CD4-positive, alpha-beta memory T cell (primary cell): Measurements from ENCODE around the gene LTBP3. TPM values are rescaled to one million over a fixed set of nuclear protein-coding genes. Genes with fewer than 3 reads are reported as not detected.

Experiments used
- CTCF ChIA-PET: fragments of 350-600 bp; sonication (Branson Sonifier 250); formaldehyde crosslinking; loops from one replicate; lab custom pipeline; 2021; ENCODE audit warnings: inconsistent platforms; ENCODE audit not compliant: partially characterized antibody; lab: Charles Lee
- POLR2A ChIA-PET: fragments of 350-600 bp; sonication (Branson Sonifier 250); formaldehyde crosslinking; loops from one replicate; lab custom pipeline; 2021; ENCODE audit not compliant: partially characterized antibody; lab: Charles Lee
- DNase-seq, 5 donors: peaks; one replicate each; pipeline versions ENCODE4 v3.0.0 to v3.0.0-alpha.2; 2020 to 2022; ENCODE audit warnings: mixed read lengths in 1 of 5
- H3K27ac ChIP-seq: one replicate; pipeline ENCODE4 v1.7.0; 2013; ENCODE audit warnings: low read depth, low read length
- H3K27me3 ChIP-seq: 2 replicates; pipeline ENCODE4 v1.7.0; 2013; ENCODE audit warnings: mild to moderate bottlenecking, low read length, moderate library complexity; ENCODE audit not compliant: insufficient read depth
- H3K36me3 ChIP-seq: 2 replicates; pipeline ENCODE4 v1.7.0; 2013; ENCODE audit warnings: mild to moderate bottlenecking, low read length, moderate library complexity; ENCODE audit not compliant: insufficient read depth
- H3K4me1 ChIP-seq: 2 replicates; pipeline ENCODE4 v1.7.0; 2013; ENCODE audit warnings: mild to moderate bottlenecking, low read length, moderate library complexity; ENCODE audit not compliant: insufficient read depth
- H3K4me3 ChIP-seq, 2 donors: one replicate each; pipeline ENCODE4 v1.7.0; 2013; ENCODE audit warnings: low read length in 2 of 2, mild to moderate bottlenecking in 1 of 2
- H3K9me3 ChIP-seq, 2 donors: one replicate each; pipeline ENCODE4 v1.7.0; 2013; ENCODE audit warnings: low read length in 2 of 2, control low read depth in 1 of 2; ENCODE audit not compliant: control insufficient read depth in 1 of 2
- H3K27ac Mint-ChIP-seq, 7 donors: one replicate each; pipeline ENCODE4 v1.8.0; 2020 to 2021; ENCODE audit warnings: mixed read lengths in 7 of 7, mild to moderate bottlenecking in 6 of 7, inconsistent platforms in 3 of 7, moderate library complexity in 3 of 7
- H3K27me3 Mint-ChIP-seq, 2 donors: one replicate each; pipeline ENCODE4 v1.8.0; 2020 to 2021; ENCODE audit warnings: mixed read lengths in 2 of 2
- H3K36me3 Mint-ChIP-seq, 2 donors: one replicate each; pipeline ENCODE4 v1.8.0; 2020 to 2021; ENCODE audit warnings: mixed read lengths in 2 of 2, inconsistent platforms in 1 of 2, mild to moderate bottlenecking in 1 of 2
- H3K4me1 Mint-ChIP-seq, 4 donors: one replicate each; pipeline ENCODE4 v1.8.0; 2020 to 2021; ENCODE audit warnings: mixed read lengths in 4 of 4, mild to moderate bottlenecking in 1 of 4
- H3K4me3 Mint-ChIP-seq, 8 donors: one replicate each; pipeline ENCODE4 v1.8.0; 2020 to 2021; ENCODE audit warnings: mixed read lengths in 8 of 8, mild to moderate bottlenecking in 7 of 8, moderate library complexity in 6 of 8, inconsistent platforms in 3 of 8
- H3K9me3 Mint-ChIP-seq, 8 donors: one replicate each; pipeline ENCODE4 v1.8.0; 2020 to 2021; ENCODE audit warnings: mixed read lengths in 8 of 8, mild to moderate bottlenecking in 5 of 8, inconsistent platforms in 3 of 8, moderate library complexity in 1 of 8
- intact Hi-C: fragments of 100-400 bp; cut with micrococcal nuclease; formaldehyde crosslinking; loops from one replicate; pipeline ENCODE4 v1.15.1; 2023
- polyA plus RNA-seq, 2 donors: library from polyadenylated mRNA; unstranded; fragments of 300-500 nt; fragmentation: Illumina TruSeq; gene quantifications; one replicate each; pipeline ENCODE4 v1.2.3, GENCODE V29; 2021
- total RNA-seq, 2 experiments: library from RNA; stranded (reverse); gene quantifications; one replicate each; pipeline ENCODE4 v1.2.3, GENCODE V29; 2021

The LTBP3 gene
- total and polyA plus RNA-seq, 4 experiments from 2014 or later = 9.0 to 211 (median 112) TPM

- Mint-ChIP-seq H3K4me1 (peaks cover 31 to 65% (median 43%) of the 10 kb centered on the region in 4 donors), H3K27ac (peak overlapping the region; percentile 81 to 97 (median 94)), H3K9me3 (no peaks in the 10 kb centered on the region), H3K27me3 (no peaks in the 10 kb centered on the region), H3K36me3 (peaks cover 5 to 18% of the 10 kb centered on the region in 2 donors), H3K4me3 (peak overlapping the region; percentile 79 to 92 (median 80))
- Histone ChIP-seq H3K36me3 (peaks cover 3% of the 10 kb centered on the region), H3K27ac (peak overlapping the region; percentile 59), H3K4me1 (peaks cover 46% of the 10 kb centered on the region), H3K9me3 (no peaks in the 10 kb centered on the region), H3K4me3 (peak overlapping the region in 1 of 2 donors; percentile 41), H3K27me3 (no peaks in the 10 kb centered on the region)
- ChIA-PET POLR2A (interaction anchor here (0.7 to 10.5 kb wide), 27 partner anchors 9 to 313 kb away, joined by 3 to 181 read pairs (median 4); partner anchors contain the start of genes EHBP1L1, FAM89B, LTBP3 and MALAT1), CTCF (interaction anchor here (0.9 to 7.9 kb wide), 6 partner anchors 13 to 41 kb away, joined by 3 to 124 read pairs (median 4); partner anchors contain the start of genes EHBP1L1 and FAM89B)
- intact Hi-C loops = no loop called here
- peak; percentile 96 to 99 (median 97) for DNase-seq
Measured at GRCh38 chr11:65546217-65546958, 11.8 kb downstream of the LTBP3 start.

- peak overlapping the region; percentile 59 for H3K27ac ChIP-seq
- H3K36me3 ChIP-seq = no peaks in the 10 kb centered on the region
- POLR2A ChIA-PET = interaction anchor here (0.8 to 10.5 kb wide), 16 partner anchors 9 to 123 kb away, joined by 3 to 181 read pairs (median 6); partner anchors contain the start of genes EHBP1L1, FAM89B, LTBP3 and MAP3K11
- no peaks in the 10 kb centered on the region for H3K9me3 Mint-ChIP-seq
- peak overlapping the region; percentile 8 to 92 (median 58) for H3K4me3 Mint-ChIP-seq
- intact Hi-C loops = no loop called here
- no peaks in the 10 kb centered on the region for H3K27me3 ChIP-seq
- no peak for DNase-seq
- peaks cover 32 to 65% (median 46%) of the 10 kb centered on the region in 4 donors for H3K4me1 Mint-ChIP-seq
- H3K27me3 Mint-ChIP-seq = no peaks in the 10 kb centered on the region
- H3K9me3 ChIP-seq = no peaks in the 10 kb centered on the region
- peak overlapping the region in 1 of 2 donors; percentile 41 for H3K4me3 ChIP-seq
- H3K27ac Mint-ChIP-seq = peak overlapping the region; percentile 81 to 97 (median 94)
- peaks cover 49% of the 10 kb centered on the region for H3K4me1 ChIP-seq
- peaks cover 4 to 17% of the 10 kb centered on the region in 2 donors for H3K36me3 Mint-ChIP-seq
- CTCF ChIA-PET = interaction anchor here (0.9 to 7.9 kb wide), 6 partner anchors 13 to 42 kb away, joined by 3 to 124 read pairs (median 4); partner anchors contain the start of genes EHBP1L1 and FAM89B
Measured at GRCh38 chr11:65545853-65546216, 12.3 kb downstream of the LTBP3 start.

GRCh38 chr11:65542738-65543390 lies 15.3 kb downstream of the LTBP3 start:
- intact Hi-C loops = no loop called here
- Histone ChIP-seq H3K4me1 (peaks cover 41% of the 10 kb centered on the region), H3K27ac (no peak overlapping the region), H3K27me3 (no peaks in the 10 kb centered on the region), H3K4me3 (no peak overlapping the region), H3K9me3 (no peaks in the 10 kb centered on the region), H3K36me3 (peaks cover 6% of the 10 kb centered on the region)
- Mint-ChIP-seq H3K4me3 (peak overlapping the region in 1 of 8 donors; percentile 3), H3K27ac (peak overlapping the region; percentile 0 to 96 (median 25)), H3K9me3 (no peaks in the 10 kb centered on the region), H3K27me3 (no peaks in the 10 kb centered on the region), H3K36me3 (peaks cover 0 to 14% of the 10 kb centered on the region in 2 donors), H3K4me1 (peaks cover 23 to 55% (median 32%) of the 10 kb centered on the region in 4 donors)
- ChIA-PET POLR2A (interaction anchor here (1.0 to 10.5 kb wide), 10 partner anchors 10 to 51 kb away, joined by 3 to 181 read pairs (median 53); partner anchors contain the start of genes EHBP1L1, FAM89B, KCNK7 and MALAT1), CTCF (interaction anchor here (1.5 to 7.9 kb wide), 8 partner anchors 8 to 70 kb away, joined by 3 to 124 read pairs (median 40); partner anchors contain the start of genes EHBP1L1, FAM89B and ZNRD2)
- DNase-seq = no peak

- ChIA-PET POLR2A (interaction anchor here (0.7 to 10.5 kb wide), 26 partner anchors 8 to 170 kb away, joined by 3 to 181 read pairs (median 8); partner anchors contain the start of genes EHBP1L1, FAM89B, KCNK7 and LTBP3), CTCF (interaction anchor here (0.6 to 7.9 kb wide), 25 partner anchors 10 to 122 kb away, joined by 3 to 124 read pairs (median 6); partner anchors contain the start of genes EHBP1L1, FAM89B, KCNK7 and PCNX3)
- Histone ChIP-seq H3K36me3 (peaks cover 7% of the 10 kb centered on the region), H3K27ac (peak overlapping the region; percentile 55), H3K27me3 (no peaks in the 10 kb centered on the region), H3K4me1 (peaks cover 26% of the 10 kb centered on the region), H3K4me3 (peak overlapping the region in 1 of 2 donors; percentile 91), H3K9me3 (no peaks in the 10 kb centered on the region)
- intact Hi-C loops = no loop called here
- DNase-seq = peak in 1 of 5 donors; percentile 41
- Mint-ChIP-seq H3K4me3 (peak overlapping the region; percentile 74 to 90 (median 87)), H3K36me3 (peaks cover 0 to 19% of the 10 kb centered on the region in 2 donors), H3K27ac (peak overlapping the region; percentile 81 to 95 (median 87)), H3K9me3 (no peaks in the 10 kb centered on the region), H3K27me3 (no peaks in the 10 kb centered on the region), H3K4me1 (peaks cover 19 to 44% (median 23%) of the 10 kb centered on the region in 4 donors)
Measured at GRCh38 chr11:65541093-65541982, 16.8 kb downstream of the LTBP3 start.

- Histone ChIP-seq H3K27me3 (no peaks in the 10 kb centered on the region), H3K27ac (peak overlapping the region; percentile 55), H3K4me1 (peaks cover 17% of the 10 kb centered on the region), H3K36me3 (peaks cover 7% of the 10 kb centered on the region), H3K9me3 (no peaks in the 10 kb centered on the region), H3K4me3 (peak overlapping the region; percentile 73 to 91)
- Mint-ChIP-seq H3K4me3 (peak overlapping the region; percentile 82 to 90 (median 87)), H3K9me3 (no peaks in the 10 kb centered on the region), H3K27ac (peak overlapping the region; percentile 81 to 95 (median 87)), H3K27me3 (no peaks in the 10 kb centered on the region), H3K4me1 (peaks cover 12 to 36% (median 16%) of the 10 kb centered on the region in 4 donors), H3K36me3 (peaks cover 0 to 22% of the 10 kb centered on the region in 2 donors)
- DNase-seq = peak; percentile 90 to 95 (median 91)
- ChIA-PET CTCF (interaction anchor here (0.7 to 7.9 kb wide), 29 partner anchors 9 to 185 kb away, joined by 3 to 124 read pairs (median 5); partner anchors contain the start of genes EHBP1L1, FAM89B, KCNK7 and PCNX3), POLR2A (interaction anchor here (0.7 to 10.5 kb wide), 30 partner anchors 8 to 171 kb away, joined by 3 to 181 read pairs (median 8); partner anchors contain the start of genes EHBP1L1, FAM89B, FRMD8 and KCNK7)
- intact Hi-C loops = loop anchor here (1.0 kb wide), 7 partner anchors 12 to 98 kb away; partner anchors contain the start of genes PCNX3, SCYL1 and SIPA1
Measured at GRCh38 chr11:65540290-65541092, 17.7 kb downstream of the LTBP3 start.
